HG03025 (cell line): Measurements from ENCODE around the gene DIPK1A.
A peak's percentile ranks its signal among the peaks of the same experiment; 100 is the strongest.

Experiments used
- ATAC-seq: cut with Tn5 transposase; IDR thresholded peaks from one replicate; pipeline ENCODE4 v1.9.1; 2021; ENCODE audit warnings: mild to moderate bottlenecking, moderate library complexity; ENCODE audit not compliant: unreplicated experiment, low FRiP score

DIPK1A gene

DNA sequence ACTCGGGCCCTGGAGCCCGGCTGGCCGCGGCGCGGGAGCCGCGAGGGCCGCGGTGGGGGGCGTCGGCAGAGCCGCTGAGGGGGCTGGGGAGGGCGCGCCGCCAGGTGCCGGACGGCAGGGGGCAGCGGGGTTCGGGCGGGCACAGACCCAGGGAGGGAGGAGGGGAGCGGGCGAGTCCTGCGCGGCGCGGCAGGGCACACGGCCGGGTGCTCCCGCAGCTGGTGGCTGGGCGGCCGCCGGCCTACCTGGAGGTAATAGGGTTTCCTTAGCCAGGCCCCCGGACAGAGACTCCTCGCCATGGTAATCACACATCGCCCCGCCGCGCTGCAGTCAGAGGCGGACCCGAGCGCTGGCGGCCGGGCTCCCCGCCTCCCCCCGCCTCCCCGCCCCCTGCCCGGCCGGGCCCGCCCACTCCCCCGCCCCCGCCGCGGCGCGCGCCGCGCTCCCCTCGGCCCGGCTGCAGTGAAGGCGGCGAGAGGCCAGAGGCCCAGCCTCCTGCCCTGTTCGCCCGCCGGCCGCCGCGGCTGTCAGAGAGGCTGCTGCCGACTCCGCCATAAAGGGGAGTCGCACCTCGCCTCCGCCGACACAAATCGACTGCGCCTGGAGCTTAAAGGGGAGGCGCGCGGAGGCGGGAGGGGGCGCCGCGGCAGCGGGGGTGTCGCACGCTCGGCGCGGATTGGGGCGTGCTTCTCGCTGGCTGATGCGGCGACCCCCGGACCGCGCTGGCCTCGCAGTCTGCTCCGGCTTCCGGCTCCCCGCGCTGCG, at the start of gene DIPK1A:
DIPK1A (minus strand) TSS at position 332 of the 765 bp plus-strand sequence; CDS start at position 299, 33 bp downstream.
- peak; percentile 32 for ATAC-seq

DNA sequence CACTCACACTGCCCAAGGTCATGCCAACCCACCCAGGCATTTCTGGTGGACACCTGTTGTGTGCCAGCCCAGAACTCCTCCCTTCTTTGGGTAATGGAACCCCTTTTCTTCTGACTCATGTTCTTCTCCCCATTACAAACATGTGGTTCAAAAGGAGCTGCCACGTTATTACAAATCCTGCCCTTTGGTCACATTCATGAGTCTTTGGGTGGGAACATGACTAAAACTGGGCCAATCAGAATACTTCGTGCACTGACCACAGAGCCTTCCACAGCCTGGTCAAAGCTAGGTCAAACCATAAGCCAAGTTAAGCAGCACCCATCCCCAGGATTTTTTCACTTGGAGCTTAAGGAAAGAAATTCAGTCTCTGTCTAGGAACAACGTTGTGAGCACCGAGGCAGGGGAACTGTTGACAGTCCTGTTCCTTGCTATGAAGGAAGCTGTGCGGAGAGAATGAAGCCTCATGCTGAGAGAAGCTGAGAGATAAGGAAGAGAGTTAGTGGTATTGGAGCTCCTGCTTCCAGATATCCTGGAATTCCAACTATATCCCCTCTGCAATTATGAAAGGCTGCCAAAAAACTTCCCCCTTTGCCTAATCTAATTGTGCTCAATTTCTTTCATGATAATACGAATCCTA, 46.8 kb upstream of the DIPK1A start:
- ATAC-seq, result no peak

DNA sequence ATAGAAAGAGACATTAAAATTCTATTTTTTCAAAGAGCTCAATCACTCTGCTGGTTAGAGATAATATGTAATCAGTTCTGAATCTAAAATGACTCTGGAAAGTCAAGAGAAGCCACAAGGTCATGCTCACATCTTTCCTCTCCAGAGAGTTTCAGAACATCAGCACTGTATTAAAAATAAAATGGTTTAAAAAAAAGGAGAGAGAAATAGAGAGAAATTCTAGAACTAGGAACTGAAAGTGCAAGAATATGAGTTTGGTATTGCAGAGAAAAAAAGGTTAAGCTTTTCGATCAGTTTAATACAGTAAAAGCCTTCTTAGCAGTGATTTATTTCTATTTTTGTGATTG, 44.0 kb upstream of the DIPK1A start:
- no peak for ATAC-seq

DNA sequence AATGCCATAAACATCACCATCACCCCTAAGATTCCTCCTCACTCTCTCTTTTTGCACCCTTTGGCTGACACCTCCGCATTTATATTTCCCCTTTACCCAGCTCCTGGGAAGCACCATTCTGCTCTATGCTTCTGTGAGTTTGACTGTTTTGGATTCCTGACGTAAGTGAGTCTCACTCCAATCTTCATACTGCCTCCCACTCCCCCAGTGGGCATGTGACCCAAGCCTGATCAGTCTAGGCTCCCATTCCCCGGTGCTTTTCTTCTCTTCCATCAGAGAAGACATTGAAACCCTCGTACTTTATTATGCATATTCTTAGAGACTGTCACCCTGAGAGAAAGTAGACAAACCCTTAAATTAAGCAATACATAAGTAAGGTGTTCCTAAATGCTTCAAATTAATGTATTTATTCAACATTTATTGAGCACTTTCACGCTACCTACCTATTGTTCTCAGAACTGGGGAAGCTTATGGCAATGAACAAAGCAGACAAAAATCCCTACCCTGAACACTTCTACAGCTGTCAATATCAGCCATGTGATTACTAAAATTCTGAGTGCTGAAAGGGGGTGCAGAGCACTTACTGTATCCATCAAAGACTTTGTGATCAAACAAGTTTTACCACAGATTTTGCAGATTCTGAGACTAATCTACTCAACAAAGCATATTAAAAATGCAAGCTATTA, 43.4 kb upstream of the DIPK1A start:
- no peak for ATAC-seq

DNA sequence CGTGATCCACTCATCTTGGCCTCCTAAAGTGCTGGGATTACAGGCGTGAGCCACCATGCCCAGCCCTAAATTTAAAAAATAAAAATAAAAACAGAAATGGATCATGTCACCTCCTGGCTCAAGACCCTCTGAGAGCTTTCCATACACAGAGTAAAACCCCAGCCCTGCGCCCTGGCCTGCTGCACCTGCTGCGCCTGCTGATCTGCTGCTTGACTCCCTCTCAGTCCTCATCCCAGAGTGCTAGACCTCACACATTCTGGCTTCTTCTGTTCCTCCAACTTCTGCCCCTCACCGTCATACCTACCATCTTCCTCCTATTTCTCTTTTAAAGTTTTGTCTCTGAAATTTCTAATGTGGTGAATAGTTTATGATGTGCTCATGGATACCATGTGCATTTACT, 42.7 kb upstream of the DIPK1A start:
- ATAC-seq, result no peak

DNA sequence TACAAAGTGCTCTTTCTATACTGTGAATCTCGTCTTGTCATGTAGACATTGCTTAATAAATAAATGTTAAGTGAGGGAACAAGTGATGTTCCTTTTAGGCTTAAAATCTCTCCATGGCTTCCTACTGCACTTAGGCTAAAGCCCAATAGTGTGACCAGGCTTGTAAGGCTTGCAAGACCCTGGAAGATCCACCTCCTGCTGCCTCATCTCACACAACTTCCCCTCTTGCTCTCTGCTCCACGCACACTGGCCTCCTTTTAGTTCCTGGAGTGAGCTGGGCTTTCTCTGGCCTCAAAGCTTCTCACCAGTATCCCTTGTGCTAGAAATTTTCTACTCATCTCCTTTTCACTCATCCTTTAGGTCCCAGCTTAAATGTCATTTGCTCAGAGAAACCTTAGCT, 41.5 kb upstream of the DIPK1A start:
- ATAC-seq, result no peak

DNA sequence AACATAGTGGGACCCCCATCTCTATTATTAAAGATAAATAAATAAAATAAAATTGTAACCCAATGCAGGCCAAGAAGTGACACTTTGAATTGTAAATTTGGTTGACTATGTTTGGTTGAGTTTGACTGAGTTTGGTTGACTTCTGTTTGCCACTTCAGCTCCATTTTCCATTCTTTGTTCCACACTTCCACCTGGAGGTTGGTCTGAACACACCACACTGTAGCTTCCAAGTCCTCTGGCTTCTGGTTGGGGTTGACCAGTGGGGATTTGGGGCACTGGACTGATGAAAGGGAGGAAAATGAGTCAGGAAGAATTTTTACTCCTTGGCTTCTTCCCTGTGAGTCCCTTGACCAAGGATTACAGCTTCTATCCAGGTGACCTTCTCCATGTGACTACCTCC, 40.6 kb upstream of the DIPK1A start:
- no peak for ATAC-seq

DNA sequence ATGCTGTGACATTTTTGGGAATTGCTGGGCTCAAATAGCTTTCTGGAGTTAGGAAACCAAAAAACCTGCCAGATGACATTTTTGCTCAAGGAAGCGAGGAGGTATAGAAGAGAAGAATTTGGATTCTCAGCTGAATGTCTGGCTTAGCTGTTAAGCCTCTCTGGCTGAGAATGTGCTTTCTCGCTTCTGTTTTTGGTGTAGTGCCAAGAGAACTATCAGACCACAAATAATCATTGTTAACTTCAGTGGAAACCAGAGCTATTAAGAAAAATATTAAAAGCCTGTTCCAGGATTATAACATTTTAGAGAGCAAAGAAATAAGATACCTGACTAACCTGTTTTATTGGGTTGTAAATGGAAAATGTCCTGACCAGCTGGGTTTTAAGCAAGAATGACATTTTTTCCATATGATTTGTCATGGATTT, 39.5 kb upstream of the DIPK1A start:
- ATAC-seq, result no peak

DNA sequence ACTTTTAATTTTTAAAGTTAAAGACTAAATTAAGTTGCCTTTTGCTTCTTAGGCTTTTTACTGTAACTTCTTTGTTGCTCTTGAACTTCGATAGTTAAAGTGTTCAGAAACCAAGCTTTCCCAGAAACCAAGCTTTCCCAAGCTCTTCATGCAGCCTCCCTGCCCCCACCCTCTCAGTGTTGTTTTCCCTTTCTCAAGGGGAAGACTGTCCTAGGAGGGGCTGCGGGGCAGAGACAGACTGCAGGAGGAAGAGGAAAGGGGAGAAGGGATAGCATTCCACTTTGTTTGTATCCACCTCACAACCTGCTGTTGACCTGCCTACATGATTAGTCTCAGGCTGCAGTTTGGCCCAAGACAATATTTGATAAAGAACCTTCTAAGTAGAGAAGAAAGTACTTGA, 39.0 kb upstream of the DIPK1A start:
- ATAC-seq, result no peak

DNA sequence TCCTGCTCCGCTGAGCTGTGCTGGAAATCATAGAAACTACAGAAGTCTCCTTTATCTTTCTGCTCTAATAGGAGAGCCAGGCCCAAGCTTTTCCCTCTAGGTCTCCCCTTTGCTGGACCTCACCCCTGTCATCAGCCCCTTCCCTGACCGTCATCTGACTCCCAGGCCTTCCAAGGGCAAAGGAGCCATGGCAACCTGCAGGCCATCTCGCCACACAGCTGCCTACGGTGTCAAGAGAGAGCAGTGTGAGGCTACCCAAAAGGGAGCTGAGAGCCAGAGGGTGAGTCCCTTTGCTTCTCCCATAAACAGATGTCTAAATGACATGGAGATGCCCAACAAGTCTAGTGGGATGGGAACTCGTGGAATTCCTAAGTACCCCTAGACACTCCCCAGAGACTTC, 37.6 kb upstream of the DIPK1A start:
- ATAC-seq, result no peak

DNA sequence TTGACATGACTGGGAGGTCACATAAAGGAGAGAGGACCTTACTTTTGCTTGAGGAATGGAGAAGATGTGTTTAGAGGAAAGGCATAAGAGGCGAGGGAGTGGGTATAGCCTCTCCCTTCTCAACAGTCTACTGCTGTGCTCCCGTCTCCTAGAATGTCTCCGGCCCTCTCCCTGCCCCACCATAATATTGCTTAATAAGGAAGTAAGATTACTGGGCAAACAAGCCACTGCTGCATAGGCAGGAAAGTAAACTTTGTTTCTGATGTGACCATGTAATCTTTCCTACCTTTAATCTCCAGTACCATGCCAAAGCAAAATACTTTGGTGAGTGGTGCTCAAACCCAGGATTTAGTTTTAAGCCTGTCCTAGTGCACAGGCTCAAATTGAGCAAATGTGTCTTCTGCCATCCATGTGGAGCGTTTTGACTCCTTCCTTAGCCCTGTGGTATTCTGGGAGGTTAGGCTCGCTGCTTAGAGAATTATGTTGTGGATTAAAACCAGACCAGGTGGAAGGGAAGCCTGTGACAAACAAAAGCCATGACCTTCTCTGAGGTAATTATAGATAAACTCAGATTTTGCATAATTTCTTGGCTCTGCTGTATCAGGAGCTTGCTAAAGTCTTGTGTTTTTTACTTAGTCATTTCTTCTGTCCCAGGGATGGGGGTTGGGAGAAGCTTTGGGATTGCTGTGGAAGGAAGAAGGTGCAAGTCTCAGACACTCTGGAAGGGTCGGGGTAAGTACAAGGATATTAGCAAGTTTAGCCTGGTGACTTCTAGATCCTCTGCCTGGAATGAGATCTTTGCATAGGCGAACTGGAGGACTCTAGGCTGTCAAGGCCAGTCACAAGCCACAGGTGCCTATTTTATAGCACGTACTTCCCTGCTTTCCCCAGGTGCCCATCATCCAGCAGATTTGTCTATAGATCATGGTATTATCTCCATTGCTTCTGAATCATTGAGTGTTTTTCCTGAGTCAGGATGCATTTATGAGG, 34.5 kb upstream of the DIPK1A start:
- no peak for ATAC-seq

DNA sequence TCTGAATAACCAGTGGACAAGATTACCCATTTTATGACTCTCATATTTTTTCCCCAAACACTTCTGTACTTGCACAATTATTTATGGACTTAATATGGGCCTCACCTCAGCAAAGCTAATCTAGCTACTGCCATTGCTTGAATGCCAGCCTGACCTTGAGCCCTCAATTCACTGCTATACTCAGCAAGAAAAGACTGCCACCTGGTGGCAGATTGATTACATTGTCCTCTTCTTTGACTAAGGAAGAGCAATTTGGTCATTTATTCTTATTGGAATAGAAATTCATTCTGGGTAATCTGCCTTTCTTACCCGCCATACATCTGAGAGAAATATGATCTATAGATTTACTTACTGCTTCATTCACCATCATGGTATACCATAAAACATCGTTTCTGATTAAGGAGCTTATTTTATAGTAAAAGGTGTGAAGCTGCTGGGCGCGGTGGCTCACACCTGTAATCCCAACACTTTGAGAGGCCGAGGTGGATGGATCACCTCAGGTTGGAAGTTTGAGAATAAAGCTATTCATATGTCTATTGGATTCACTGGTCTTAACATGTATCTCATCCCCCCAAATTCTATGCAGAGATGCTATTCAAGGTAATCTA, 32.9 kb upstream of the DIPK1A start:
- ATAC-seq, result no peak

DNA sequence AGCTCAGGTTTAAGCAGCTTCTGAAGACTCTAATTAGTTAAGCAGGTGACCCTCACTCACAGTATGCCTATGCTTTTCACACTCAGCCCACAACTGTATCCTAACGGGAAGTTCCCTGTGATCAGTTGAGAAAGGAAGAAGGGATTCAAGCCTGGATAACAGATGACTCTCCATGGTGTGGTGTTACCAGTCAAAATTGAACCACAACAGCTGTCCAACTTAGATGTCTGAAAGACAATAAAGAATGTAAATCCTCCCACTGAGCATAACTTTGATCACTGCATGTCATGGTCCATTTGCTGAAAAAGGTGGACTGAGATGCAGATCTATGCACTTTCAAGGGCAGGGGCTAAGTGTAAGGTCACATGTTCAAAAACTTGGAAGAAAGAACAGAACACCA, 32.3 kb upstream of the DIPK1A start:
- ATAC-seq, result no peak

DNA sequence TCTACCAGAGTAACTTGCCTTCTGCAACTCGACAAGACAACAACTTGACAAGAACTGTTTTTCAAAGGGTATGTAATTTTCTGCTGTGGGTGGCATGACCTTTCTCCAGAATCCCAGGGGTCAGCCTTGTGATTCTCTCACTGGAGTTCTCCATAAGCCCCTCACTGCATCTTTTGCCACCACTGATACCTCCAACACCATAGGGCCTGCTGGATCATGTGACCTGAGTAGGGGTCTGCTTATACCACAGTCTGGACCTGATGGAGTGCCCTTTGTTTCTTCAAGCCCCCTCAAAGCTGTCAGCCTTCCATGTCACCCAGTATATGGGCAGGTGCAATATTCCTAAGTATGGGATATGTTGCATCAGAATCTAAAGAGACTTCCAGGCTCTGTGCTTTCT, 31.6 kb upstream of the DIPK1A start:
- ATAC-seq, result no peak

DNA sequence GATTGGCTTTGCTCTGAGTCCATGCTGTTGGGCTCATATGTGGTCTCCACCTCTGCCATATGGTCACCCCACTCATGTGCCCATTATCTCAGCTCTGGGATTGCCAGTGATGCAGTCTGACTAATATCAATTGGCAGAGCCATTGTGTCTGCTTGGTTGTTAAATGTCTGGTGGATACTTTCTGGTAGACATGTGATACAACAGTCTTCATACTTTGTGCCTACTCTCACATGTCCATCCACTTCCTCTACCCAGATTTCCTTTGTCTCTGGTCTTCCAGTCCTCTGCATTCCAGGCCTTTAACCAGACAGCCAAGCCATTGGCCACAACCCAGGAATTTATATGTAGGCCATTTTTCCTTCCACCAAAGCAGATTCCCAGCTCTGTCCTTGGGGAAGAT, 30.8 kb upstream of the DIPK1A start:
- ATAC-seq, result no peak

DNA sequence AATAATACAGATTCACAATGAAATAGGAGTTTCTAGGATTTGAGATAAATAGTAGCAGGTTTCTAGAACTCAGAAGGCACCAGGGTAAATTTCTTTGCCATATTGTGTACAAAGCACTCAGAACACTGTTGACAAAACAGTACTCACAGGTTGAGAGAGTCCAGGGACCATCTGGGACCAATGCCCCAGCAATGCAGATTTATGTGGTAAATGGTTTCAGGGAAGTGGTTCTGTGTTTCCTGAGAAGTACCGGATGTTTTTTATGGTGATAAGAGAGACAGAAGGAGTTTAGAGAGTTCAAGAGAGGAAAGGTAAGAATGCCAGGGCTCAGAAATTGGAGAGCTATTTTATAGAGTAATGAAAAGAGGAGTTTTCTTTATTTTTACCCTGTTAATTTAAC, 29.6 kb upstream of the DIPK1A start:
- no peak for ATAC-seq

DNA sequence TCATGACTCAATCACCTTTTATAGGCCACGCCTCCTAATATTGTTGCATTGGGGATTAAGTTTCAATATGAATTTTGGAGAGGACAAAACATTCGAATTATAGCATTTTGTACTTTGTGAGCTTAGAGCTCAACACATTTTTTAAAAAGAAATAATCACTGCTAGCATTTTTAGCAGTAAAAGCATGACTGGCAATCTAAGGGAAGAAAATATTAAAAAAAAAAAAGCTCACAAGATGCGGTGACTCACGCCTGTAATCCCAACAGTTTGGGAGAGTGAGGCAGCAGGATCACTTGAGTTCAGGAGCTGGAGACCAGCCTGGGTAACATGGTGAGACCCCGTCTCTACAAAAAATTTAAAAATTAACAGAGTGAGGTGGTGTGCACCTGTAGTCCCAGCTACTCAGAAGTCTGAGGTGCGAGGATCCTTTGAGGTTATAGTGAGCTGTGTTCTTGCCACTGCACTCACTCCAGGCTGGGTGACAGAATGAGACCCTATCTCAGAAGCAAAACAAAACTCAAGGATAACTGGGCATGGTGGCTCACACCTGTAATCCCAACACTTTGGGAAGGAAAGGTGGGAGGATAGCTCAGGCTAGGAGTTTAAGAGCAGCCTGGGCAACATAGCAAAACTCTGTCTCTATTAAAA, 28.8 kb upstream of the DIPK1A start:
- no peak for ATAC-seq

DNA sequence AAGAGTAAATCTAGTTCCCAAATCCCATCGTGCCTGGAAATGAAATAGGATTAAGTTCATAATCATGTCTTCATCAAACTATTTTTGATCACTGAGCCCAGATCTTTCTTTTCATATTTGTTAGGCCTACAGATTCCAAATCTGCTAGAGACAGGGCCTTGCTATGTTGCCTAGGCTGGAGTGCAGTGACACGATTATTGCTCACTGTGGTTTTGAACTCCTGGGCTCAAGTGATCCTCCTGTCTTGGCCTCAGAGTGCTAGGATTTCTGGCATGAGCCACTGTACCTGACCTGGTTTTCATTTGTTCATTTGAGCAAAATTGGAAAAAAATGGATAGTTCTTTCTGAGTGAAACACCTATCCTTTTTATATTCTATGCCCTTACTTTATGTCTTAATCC, 28.0 kb upstream of the DIPK1A start:
- no peak for ATAC-seq

DNA sequence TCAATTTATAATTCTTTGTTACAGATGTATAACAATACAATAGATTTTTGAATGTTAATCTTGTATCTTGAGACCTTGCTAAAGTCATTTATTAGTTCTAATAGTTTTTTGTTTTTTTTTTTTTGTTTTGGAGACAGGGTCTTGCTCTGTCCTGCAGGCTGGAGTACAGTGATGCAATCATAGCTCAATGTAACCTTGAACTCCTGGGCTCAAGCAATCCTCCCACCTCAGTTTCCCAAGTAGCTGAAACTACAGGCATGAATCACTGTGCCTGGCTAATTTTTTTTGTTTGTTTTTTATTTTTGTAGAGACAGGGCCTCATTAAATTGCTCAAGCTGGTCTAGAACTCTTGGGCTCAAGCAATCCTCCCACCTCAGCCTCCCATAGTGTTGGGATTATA, 26.2 kb upstream of the DIPK1A start:
- ATAC-seq, result no peak

DNA sequence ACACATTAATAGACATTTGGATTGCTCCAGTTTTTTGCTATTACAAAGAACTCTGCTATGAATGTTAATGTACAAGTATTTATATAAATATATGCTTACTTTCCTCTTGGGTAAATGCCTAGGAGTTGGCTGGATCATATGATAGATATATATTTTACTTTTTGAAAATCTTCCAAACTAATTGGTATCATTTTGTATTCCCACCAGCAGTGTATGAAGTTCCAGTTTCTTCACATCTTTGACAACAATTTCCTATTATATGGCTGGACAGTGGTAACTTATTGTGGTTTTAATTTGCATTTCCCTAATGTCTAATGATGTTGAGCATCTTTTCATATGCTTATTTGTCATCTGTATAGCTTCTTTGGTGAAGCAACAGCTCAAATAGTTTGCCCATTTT, 23.8 kb upstream of the DIPK1A start:
- no peak for ATAC-seq
